Thymus (tissue), 11 donors: ENCODE data around the gene CDC37L1. TPM values are rescaled to one million over a fixed set of nuclear protein-coding genes. Genes with fewer than 3 reads are reported as not detected.

Source experiments
- DNase-seq, 9 donors: peaks; one replicate each; pipeline ENCODE4 v3.0.0-alpha.2; 2013; ENCODE audit warnings: low spot score in 9 of 9, low read depth in 6 of 9, missing footprints in 1 of 9
- H3K27ac ChIP-seq, 2 donors: one replicate each; pipeline ENCODE4 v1.5.1; 2013; ENCODE audit warnings: control low read depth in 1 of 2, low read depth in 1 of 2, low read length in 1 of 2, mild to moderate bottlenecking in 1 of 2, moderate library complexity in 1 of 2
- H3K27me3 ChIP-seq, 2 donors: one replicate each; pipeline ENCODE4 v1.5.1; 2013; ENCODE audit warnings: low read length in 1 of 2; ENCODE audit not compliant: control insufficient read depth in 2 of 2, insufficient read depth in 1 of 2
- H3K36me3 ChIP-seq, 2 donors: one replicate each; pipeline ENCODE4 v1.5.1; 2013; ENCODE audit warnings: low read length in 1 of 2, mild to moderate bottlenecking in 1 of 2, moderate library complexity in 1 of 2; ENCODE audit not compliant: control insufficient read depth in 2 of 2, insufficient read depth in 2 of 2
- H3K4me1 ChIP-seq, 2 donors: one replicate each; pipeline ENCODE4 v1.5.1; 2013; ENCODE audit warnings: low read length in 2 of 2; ENCODE audit not compliant: control insufficient read depth in 2 of 2, insufficient read depth in 2 of 2
- H3K4me3 ChIP-seq, 2 donors: one replicate each; pipeline ENCODE4 v1.5.1; 2013; ENCODE audit warnings: low read length in 2 of 2, control low read depth in 1 of 2, mild to moderate bottlenecking in 1 of 2
- H3K9me3 ChIP-seq, 2 donors: one replicate each; pipeline ENCODE4 v1.5.1; 2013; ENCODE audit warnings: low read length in 1 of 2, mild to moderate bottlenecking in 1 of 2; ENCODE audit not compliant: control insufficient read depth in 2 of 2, insufficient read depth in 1 of 2
- WGBS: extraction: QIAGEN DNeasy Blood & Tissue Kit; methylation state at CpG from one replicate; pipeline ENCODE4 v1.1.7; 2013; 5-methylcytosine and 5-hydroxymethylcytosine counted together
- polyA plus RNA-seq: library from polyadenylated mRNA; stranded (reverse); fragments of 200-250 nt; gene quantifications from one replicate; pipeline ENCODE4 v1.2.3, GENCODE V29; 2013
- total RNA-seq: library from RNA; stranded (reverse); fragments of 120-200 nt; gene quantifications from one replicate; pipeline ENCODE4 v1.2.4, GENCODE V29; 2013
- donor health status: healthy.

CDC37L1 gene
- total and polyA plus RNA-seq, 2 donors, result 14.5 to 16.9 TPM

DNA sequence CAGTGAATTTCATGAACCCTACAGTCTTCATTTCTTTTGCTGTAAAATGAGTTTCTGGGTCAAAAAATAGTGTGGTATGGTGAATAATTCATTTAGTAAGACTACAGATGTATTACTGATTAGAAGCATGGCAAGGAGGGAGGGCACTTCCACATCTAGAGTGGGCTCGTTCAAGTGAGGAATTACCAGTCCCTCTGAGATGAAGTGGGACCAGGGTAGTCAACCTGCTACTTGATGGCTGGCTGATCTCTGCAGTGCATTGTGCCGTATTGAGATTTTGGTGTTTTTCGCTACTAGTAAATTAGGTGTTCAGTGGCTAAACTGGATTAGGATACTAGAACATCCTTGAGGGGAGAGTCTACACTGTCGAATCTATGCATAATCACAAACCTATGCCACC, 10.8 kb downstream of the CDC37L1 start:
- Histone ChIP-seq H3K27ac (no peak overlapping the region), H3K36me3 (peaks cover 23 to 39% of the 10 kb centered on the region in 2 donors), H3K9me3 (no peaks in the 10 kb centered on the region), H3K4me1 (no peaks in the 10 kb centered on the region), H3K27me3 (no peaks in the 10 kb centered on the region), H3K4me3 (no peak overlapping the region)
- WGBS, result 96% methylated on average over 4 of the region's 4 CpGs
- DNase-seq, result no peak

DNA sequence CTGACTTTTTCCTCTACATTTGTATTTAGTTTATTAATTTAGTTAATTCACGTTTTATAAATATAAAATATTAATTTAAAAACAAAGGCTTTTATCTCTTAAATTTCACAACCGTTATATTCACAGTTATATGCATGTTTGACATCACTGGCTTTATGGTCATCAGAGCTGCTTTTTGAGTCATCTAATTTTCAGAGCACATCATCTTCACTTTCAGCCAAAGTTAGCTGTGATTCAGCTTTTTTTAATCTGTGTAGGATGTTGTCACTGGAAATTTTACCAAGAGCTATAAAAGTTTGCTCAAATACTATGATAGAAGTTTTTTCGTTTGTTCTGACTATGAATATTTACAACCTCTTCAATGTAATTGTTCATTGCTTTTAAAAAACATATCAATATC, 12.4 kb downstream of the CDC37L1 start:
- Histone ChIP-seq H3K27ac (no peak overlapping the region), H3K9me3 (no peaks in the 10 kb centered on the region), H3K4me1 (no peaks in the 10 kb centered on the region), H3K36me3 (peaks cover 22 to 32% of the 10 kb centered on the region in 2 donors), H3K27me3 (no peaks in the 10 kb centered on the region), H3K4me3 (no peak overlapping the region)
- no peak for DNase-seq
- WGBS, result 97% methylated on average over 3 of the region's 3 CpGs

DNA sequence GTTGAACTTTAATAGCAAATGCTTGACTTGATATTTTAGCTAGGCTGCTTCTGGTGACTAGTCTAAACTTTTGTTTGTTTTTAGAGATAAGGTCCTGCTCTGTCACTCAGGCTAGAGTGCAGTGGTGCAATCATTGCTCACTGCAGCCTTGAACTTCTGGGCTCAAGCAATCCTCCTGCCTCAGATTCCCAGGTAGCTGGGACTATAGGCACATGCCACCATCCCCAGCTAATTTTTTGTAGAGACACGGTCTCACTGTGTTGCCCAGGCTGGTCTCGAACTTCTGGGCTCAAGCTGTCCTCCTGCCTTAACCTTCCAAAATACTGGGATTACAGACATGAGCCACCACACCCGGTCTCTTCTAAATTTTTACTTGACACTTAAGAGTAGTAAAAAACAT, 20.7 kb downstream of the CDC37L1 start:
- H3K9me3 ChIP-seq, result no peaks in the 10 kb centered on the region
- WGBS, result 96% methylated on average over 3 of the region's 3 CpGs
- no peaks in the 10 kb centered on the region for H3K27me3 ChIP-seq
- H3K36me3 ChIP-seq, result peaks cover 4 to 47% of the 10 kb centered on the region in 2 donors
- no peak overlapping the region for H3K27ac ChIP-seq
- no peak overlapping the region for H3K4me3 ChIP-seq
- DNase-seq, result no peak
- no peaks in the 10 kb centered on the region for H3K4me1 ChIP-seq

DNA sequence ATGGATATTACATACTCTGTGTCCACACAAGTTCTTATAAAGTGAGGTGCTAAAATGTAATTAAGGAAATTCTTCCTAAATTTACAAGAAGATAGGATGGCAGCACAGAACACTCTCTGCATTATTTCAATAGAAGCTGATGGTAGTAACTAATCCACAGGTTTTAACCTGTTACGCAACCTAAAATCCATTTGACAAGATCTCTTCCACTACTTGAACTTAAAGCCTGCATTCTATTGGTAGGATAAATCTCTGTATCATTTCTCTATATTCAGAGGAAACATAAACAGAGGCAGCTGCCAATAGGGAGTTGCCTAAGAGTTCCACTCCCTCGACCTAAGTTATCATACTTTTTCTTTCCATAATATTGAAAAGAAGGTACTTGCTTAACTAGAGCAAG, 21.6 kb downstream of the CDC37L1 start:
- Histone ChIP-seq H3K4me1 (no peaks in the 10 kb centered on the region), H3K4me3 (no peak overlapping the region), H3K9me3 (no peaks in the 10 kb centered on the region), H3K27me3 (no peaks in the 10 kb centered on the region), H3K36me3 (peaks cover 0 to 50% of the 10 kb centered on the region in 2 donors), H3K27ac (no peak overlapping the region)
- DNase-seq, result no peak
- WGBS, result 97% methylated on average over 2 of the region's 2 CpGs

DNA sequence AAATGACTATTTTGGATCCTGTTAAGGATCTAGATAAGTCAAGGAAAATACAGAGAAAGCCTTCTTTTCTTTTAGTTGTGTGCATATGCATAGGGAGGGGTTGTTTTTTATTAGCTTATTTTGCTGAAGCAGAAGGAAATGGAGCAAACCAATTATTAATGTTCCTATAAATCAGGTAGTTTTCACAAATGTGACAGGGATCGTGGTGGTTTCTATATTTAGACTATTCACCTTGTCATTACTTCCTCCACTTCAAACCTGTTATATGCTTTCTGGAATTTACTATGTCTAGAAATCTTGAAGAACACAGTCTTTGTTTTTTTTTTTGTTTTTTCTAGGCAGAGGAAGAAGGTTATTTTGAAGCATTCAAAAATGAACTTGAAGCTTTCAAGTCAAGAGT, 22.2 kb downstream of the CDC37L1 start:
- 66% methylated on average over 1 of the region's 1 CpG for WGBS
- Histone ChIP-seq H3K9me3 (no peaks in the 10 kb centered on the region), H3K36me3 (peaks cover 0 to 56% of the 10 kb centered on the region in 2 donors), H3K27ac (no peak overlapping the region), H3K4me1 (no peaks in the 10 kb centered on the region), H3K27me3 (no peaks in the 10 kb centered on the region), H3K4me3 (no peak overlapping the region)
- no peak for DNase-seq

DNA sequence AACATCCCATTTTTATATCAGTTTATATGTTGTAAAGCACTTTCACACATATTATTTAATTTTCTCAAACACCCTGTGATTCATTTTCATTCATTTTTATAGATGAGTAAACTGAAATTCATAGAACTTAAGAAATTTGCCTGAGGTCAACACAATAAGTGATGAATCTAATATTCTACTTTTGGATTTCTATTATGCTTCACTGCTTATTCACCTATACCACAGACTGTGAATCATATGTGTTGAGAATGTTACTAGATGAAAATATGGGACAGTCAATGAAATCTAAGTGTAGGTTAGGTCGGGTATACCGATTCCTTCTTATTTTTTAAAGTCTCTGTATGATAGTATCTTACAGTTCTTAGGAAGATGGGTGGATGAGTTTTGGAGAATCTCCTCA, 24.8 kb downstream of the CDC37L1 start:
- DNase-seq, result no peak
- Histone ChIP-seq H3K27ac (no peak overlapping the region), H3K9me3 (no peaks in the 10 kb centered on the region), H3K4me3 (no peak overlapping the region), H3K36me3 (peaks cover 0 to 46% of the 10 kb centered on the region in 2 donors), H3K4me1 (no peaks in the 10 kb centered on the region), H3K27me3 (no peaks in the 10 kb centered on the region)
- 98% methylated on average over 2 of the region's 2 CpGs for WGBS

DNA sequence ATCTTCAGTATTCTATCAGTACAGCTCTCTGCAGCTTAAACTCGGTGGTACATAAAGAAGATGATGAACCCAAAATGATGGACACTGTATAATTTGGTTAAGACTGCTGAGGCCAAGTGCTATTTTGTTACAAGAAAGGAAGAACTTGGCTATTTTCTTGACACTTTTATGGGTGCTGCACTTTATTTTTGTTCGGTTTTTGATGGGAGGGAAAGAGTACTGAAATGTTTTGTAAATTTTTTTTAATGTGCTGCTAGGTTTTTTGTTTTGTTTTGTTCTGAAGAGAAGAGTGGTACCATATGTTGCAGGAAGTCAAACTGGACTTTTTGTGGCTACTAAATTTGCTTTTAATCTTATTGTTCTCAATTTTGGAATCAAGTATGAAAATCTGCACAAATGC, 26.7 kb downstream of the CDC37L1 start:
- Histone ChIP-seq H3K27ac (no peak overlapping the region), H3K4me1 (no peaks in the 10 kb centered on the region), H3K4me3 (no peak overlapping the region), H3K36me3 (peaks cover 6 to 50% of the 10 kb centered on the region in 2 donors), H3K27me3 (no peaks in the 10 kb centered on the region), H3K9me3 (no peaks in the 10 kb centered on the region)
- DNase-seq, result no peak
- 75% methylated on average over 2 of the region's 2 CpGs for WGBS

DNA sequence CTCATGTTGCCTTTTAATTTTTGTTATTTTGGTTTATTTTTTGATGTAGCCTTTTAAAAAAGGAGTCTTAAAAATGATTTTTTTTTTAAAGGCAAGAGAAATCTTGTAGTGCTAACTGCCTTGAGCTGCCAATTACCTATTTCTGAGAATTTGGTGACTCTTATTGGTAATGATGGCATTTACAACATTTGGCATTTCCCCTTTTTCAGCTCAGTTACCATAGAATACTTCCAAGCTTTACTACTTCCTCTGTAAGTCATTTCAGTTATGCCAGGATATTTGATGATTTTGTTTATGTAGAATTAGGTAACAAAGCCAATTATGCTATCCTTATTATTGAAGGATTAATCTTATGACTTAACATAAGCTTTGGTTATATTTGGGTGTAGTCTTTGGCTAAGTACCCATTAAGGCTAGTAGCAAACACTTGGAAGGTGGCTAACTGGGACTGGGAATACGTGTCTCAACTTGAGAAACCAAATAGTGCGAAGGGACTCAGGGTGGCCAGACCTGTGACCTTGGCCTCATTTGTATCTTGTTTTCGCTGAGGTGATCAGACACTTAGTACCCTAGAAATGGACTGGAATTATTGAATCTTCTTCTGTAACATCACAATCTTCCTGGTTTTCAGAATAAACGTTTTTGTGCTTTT, 27.7 kb downstream of the CDC37L1 start:
- no peak overlapping the region for H3K27ac ChIP-seq
- H3K4me3 ChIP-seq, result no peak overlapping the region
- peaks cover 6 to 45% of the 10 kb centered on the region in 2 donors for H3K36me3 ChIP-seq
- WGBS, result 84% methylated on average over 4 of the region's 4 CpGs
- H3K4me1 ChIP-seq, result no peaks in the 10 kb centered on the region
- no peak for DNase-seq
- H3K27me3 ChIP-seq, result no peaks in the 10 kb centered on the region
- no peaks in the 10 kb centered on the region for H3K9me3 ChIP-seq

DNA sequence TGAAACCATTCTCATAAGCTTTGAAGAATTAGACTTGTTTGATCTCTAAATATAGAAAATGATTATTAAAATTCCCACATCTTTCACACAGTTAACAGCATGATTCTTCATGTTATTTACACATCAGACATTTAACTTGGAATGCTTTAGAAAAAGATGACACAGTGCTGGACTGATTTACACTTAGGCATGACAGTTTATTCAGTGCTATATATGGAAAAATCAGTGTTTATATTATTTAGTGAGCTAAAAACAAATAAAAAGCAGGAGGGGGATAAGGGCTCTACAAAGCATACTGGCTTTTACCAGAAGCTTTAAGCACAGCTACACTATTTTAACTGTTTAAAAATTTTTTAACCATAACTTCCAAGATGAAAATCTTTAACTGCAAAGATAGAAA, 30.0 kb downstream of the CDC37L1 start:
- no peak for DNase-seq
- H3K4me1 ChIP-seq, result no peaks in the 10 kb centered on the region
- H3K9me3 ChIP-seq, result no peaks in the 10 kb centered on the region
- no peak overlapping the region for H3K4me3 ChIP-seq
- H3K36me3 ChIP-seq, result peaks cover 6 to 38% of the 10 kb centered on the region in 2 donors
- no peak overlapping the region for H3K27ac ChIP-seq
- H3K27me3 ChIP-seq, result no peaks in the 10 kb centered on the region
